Activated naive CD4-positive, alpha-beta T cell (primary cell): ENCODE measurements around the gene KRTAP27-1.

Experiments
- DNase-seq, 4 experiments: peaks; one replicate each; lab custom pipeline; 2025; lab: John Stamatoyannopoulos, UW

Gene KRTAP27-1, protein sequence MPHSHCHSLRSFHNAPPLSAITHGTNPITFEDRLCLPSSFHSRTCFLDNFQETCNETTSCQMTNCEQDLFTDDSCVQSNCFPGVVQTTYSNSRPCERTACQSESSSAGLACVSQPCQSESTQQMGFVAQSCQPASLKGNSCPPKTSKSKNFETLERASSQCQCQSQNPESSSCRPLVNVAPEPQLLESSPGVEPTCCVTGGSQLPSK

GRCh38 chr21:30337276-30337744 is at the start of gene KRTAP27-1:
TSS of gene KRTAP27-1 (minus strand) at chr21:30337694. CDS start at chr21:30337668, 26 bp downstream.
- DNase-seq: no peak

GRCh38 chr21:30382201-30382600 is 44.7 kb upstream of the KRTAP27-1 start:
- no peak for DNase-seq

DNA sequence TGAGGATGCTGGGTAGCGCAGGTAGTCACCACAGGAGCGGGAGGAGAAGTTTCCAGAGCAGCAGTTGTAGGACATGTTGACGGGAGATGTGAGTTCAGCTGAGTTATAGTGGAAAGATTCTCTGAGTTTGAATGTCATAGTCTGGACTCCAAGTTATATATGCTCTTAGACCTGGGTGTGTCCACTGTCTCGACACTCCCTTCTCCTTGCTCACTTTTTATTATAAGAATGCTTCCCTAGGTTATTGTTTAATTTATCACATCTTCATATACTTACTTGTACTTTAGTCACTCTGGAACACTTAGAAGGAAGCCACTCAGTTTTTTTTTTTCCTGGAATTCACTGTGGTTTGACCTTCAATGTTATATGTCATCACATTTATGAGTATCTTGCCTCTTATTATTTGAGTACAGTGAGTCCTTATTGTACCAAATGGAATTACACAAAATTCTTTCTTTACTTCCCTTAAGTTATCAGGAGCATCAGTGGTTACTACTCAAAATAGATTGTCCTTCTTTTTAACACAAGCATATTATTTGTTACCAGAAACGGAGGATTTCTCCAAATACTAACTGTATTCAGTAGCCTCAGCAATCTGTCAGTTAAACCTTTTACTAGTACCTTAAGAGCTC is 34.8 kb upstream of the KRTAP27-1 start, which contains the start of gene KRTAP13-2:
TSS of gene KRTAP13-2 (minus strand) at position 133 of the 632 bp plus-strand sequence. CDS start at position 75, 58 bp downstream.
- no peak for DNase-seq

- no peak for DNase-seq
Observed at GRCh38 chr21:30355906-30356305, 18.4 kb upstream of the KRTAP27-1 start.

DNA sequence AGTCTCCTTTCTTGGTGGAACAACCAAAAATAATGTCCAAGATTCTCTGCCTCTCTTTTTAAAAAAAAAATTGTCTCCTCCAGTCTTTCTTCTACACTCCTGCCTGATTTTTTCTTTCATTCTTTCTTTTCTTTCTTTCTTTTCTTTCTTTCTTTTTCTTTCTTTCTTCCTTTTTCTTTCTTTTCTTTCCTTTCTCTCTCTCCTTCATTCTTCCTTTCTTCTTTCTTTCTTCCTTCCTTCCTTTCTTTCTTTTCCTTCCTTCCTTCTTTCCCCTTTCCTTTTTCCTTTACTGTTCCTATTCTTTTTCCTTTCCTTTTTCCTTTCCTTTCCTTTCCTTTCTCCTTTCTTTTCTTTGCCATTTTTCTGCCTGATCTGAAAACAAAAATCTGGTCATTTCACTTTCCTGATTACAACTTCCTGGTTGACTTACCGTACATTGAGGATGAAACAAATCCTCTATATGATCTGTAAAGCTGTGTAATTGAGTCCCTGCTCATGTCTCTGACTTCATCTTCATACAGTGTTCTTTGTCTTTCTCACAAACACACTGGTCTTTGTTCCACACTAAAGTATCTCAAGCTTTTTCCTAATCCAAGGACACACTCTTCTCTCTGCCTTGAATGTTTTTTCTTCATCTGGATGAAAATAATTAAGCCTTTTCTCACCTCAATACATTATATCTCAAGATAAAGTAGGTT is 17.0 kb upstream of the KRTAP27-1 start:
- no peak for DNase-seq

DNA sequence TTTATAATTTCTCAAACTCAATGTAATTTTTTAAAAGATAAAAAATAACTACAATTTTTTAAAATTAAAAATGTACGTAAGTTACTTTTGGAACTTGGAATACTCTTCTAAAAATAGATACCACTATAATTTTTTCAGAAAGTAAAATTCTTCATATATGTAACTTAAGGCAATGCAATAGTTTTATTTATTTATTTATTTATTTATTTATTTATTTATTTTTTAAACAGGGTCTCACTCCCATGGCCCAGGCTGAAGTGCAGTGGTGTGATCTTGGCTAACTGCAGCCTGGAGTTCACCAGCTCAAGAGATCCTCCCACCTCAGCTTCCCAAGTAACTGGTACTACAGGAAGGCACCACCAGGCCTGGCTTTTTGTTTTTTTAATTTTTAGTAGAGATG is 14.0 kb upstream of the KRTAP27-1 start:
- DNase-seq: no peak

DNA sequence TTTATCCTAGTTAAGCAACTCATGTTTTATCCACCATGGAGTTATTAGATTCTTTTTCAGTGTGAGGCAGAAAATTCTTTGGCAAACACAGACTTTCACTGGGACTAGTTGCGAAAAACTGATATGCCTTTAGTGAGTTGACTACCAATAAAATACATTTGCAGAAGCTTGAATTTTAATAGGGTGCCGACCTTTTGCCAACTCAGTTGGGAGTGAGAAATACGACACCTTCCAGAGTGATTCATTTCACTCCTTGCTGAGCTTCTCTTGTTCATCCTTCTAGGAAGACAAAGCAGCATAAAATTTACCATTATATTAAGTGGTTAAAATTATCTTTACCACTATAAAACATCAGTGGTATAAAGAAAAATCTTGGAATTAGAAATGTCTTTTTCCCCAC is 12.1 kb upstream of the KRTAP27-1 start:
- DNase-seq: no peak

- no peak for DNase-seq
Observed at GRCh38 chr21:30348506-30348905, 11.0 kb upstream of the KRTAP27-1 start, which contains the start of gene KRTAP23-1. TSS of gene KRTAP23-1 (minus strand) at chr21:30348606. CDS start at chr21:30348606, 0 bp downstream.

DNA sequence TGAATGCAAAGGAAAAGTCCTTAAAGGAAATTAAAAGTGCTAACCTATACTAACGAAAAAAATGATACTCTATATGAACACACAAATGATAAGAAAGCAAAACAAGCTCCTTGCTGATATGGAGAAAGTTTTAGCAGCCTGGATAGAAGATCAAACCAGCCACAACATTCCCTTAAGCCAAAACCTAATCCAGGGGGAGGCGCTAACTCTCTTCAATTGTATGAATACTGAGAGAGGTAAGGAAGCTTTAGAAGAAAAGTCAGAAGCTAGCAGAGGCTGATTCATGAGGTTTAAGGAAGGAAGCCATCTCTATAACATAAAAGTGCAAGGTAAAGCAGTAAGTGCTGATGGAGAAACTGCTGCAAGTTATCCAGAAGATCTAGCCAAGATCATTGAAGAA is 7.5 kb upstream of the KRTAP27-1 start:
- DNase-seq: no peak

DNA sequence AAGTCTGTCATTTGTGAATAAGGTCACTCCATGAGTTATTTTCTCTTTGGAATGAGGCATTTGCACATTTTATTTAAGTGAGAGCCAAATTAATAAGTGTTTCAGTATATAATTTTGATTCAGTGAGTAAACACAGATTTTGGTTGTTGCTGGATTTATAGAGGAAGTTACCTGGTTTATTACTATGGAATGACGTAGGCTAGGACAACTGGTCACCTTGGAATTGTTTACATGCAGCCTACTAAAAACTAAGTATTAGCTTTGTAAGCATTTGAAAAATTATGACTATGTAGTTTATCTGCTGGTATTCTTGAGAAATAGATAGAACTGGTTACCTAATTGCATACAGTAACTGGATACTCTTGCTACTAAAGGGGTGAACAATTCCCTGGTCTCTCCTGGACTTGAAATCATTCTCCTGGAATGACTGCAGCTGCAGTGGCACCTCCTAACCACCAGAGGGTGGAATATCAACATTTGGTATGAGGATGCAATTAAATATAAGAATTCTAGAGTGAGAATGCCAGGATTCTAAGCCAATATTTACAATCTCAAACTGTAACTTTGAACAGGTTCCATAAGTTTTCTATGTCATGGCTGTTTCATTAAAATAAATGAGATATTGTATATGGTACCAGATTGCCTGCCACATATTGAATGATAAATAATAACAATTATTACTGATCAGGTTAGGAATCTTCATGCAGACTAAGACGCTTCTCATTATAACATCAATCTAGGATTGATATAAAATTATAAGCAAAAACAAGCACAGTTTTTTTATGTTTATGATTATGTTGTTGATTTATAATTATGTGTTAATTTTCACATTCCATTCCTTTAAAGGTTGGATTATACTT is 3.5 kb upstream of the KRTAP27-1 start:
- peak in 1 of 4 experiments; percentile 1 for DNase-seq

DNA sequence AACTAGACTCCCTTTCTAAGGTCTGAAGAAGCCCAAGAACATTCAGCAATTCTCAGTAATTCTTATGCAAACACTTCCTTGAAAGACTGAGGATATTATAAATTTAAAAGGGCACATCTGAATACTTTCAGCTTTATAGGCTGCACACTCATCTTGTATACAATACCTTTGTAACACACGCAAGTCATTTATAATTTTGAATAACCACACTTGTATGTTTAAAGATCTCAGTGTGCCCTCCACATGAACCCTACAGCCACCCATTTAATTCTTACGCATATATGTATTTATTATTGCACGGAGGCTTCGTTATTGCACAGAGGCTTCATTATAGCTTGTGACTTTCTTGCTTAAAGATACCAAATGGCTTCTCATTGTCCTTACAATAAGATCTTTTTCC is 1.2 kb upstream of the KRTAP27-1 start:
- DNase-seq: no peak

GRCh38 chr21:30337772-30338171 is 278 bp upstream of the KRTAP27-1 start:
- DNase-seq: no peak

DNA sequence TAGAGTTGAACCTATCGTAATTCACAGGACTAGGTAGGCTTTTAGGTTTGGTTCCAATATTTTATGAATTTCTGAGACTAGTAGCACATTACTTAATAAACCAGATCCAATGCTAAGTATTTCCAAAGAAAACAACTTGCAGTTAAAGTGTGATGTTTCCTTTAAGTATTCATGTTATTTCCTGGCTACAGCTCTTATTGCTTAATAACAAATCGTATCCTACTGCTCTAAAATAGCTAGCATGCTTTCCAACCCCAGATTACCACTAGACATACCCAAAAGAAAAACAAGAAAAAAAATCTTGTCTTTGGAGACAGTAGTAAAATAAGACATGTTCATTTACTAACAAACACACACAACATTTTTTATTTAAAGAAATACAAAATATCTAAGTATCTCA is 898 bp downstream of the KRTAP27-1 start:
- DNase-seq: no peak

- no peak for DNase-seq
Observed at GRCh38 chr21:30333736-30334135, 3.8 kb downstream of the KRTAP27-1 start.

DNA sequence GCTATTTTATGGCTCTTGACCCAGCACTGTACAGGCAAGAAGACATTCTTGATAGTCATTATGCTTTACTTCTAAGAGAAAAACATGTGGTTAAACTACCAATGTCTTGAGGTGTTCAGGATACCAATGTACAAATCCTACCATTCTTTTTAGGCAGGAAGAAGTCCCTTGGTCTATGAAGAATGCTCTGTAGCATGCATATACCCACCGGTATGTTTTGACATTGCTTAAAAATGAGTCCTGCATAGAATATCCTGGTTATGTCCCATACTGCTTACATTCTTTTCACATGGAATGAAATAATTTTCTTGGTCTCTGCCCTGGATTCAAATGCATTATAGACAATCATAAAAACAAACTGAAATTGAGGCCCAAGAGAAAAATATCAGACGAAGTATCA is 4.8 kb downstream of the KRTAP27-1 start:
- no peak for DNase-seq

GRCh38 chr21:30329203-30329875 is 8.2 kb downstream of the KRTAP27-1 start:
- no peak for DNase-seq

- no peak for DNase-seq
Observed at GRCh38 chr21:30326390-30326789, 11.1 kb downstream of the KRTAP27-1 start.

- DNase-seq: no peak
Observed at GRCh38 chr21:30320215-30320614, 17.3 kb downstream of the KRTAP27-1 start, which contains the start of gene KRTAP26-1. TSS of gene KRTAP26-1 (minus strand) at chr21:30320315. CDS start at chr21:30320035, 280 bp downstream.

DNA sequence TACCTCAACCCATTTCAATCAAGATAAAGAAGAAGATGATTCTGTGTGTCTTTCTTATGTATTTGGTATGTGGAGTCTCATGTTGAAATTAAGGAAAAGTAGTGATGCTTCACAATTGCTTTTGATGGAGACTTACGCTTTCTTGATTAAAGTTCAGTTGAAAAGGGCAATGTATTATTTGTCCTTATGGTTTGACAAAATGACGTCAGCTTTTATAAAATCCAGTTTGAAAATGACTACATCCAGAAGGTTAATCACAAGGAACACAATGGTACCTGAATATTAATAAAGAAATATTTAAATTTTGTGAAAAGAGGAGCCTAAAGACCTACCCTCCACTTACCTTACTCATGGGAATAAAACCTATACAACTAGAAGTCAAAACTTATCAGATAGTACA is 21.8 kb downstream of the KRTAP27-1 start:
- no peak for DNase-seq

GRCh38 chr21:30306884-30307283 is 30.6 kb downstream of the KRTAP27-1 start:
- no peak for DNase-seq

DNA sequence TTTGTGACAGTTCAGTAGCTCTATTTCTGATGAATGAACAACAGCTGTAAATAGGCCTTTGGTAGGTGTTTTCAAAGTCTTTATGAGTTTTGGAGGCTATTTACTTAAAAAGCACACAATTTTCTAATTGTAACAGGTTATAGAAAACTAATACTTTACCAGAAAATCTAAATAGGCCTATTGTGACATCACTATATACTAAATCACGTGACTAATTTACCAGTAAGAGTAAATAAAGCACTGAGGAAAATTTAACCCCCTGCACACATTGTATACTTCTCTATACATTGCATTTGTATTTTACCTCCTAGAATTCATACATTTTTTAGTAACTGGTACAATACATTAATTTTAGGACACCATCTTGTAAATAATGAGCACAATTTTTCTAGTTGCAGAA is 32.4 kb downstream of the KRTAP27-1 start:
- DNase-seq: no peak
